Transverse colon (tissue), 4 donors: ENCODE results near the gene IL1RAPL1. TPM values are rescaled to one million over a fixed set of nuclear protein-coding genes. Genes with fewer than 3 reads are reported as not detected.

Experiments
- DNase-seq: peaks from one replicate; pipeline ENCODE4 v3.0.0-alpha.2; 2019
- H3K27ac ChIP-seq, 4 donors: fragments of 200-600 bp; sonication (generic); 2 replicates each; pipeline ENCODE4 v1.5.1; 2016 to 2018; ENCODE audit warnings: inconsistent platforms in 4 of 4
- H3K27me3 ChIP-seq: fragments of 200-600 bp; sonication (generic); 2 replicates; pipeline ENCODE4 v1.5.1; 2017; ENCODE audit warnings: inconsistent platforms
- H3K36me3 ChIP-seq, 4 donors: fragments of 200-600 bp; sonication (generic); 2 replicates each; pipeline ENCODE4 v1.5.1; 2017 to 2019; ENCODE audit warnings: inconsistent platforms in 4 of 4
- H3K4me1 ChIP-seq, 4 donors: fragments of 200-600 bp; sonication (generic); 2 replicates each; pipeline ENCODE4 v1.5.1; 2017 to 2020; ENCODE audit warnings: inconsistent platforms in 4 of 4
- H3K4me3 ChIP-seq, 4 donors: fragments of 200-600 bp; sonication (generic); 1 replicate in 1 of 4; 2 replicates in 3 of 4; pipeline versions ENCODE4 v1.5.1 to v1.6.1; 2017 to 2019; ENCODE audit warnings: inconsistent platforms in 4 of 4
- H3K9me3 ChIP-seq, 2 donors: fragments of 200-600 bp; sonication (generic); 2 replicates each; pipeline ENCODE4 v1.5.1; 2017 to 2019; ENCODE audit warnings: inconsistent platforms in 2 of 2
- CTCF ChIP-seq, 5 experiments: fragments of 200-600 bp in 3 of 5; fragments of 450-650 bp in 2 of 5; sonication (generic) in 3 of 5; IDR thresholded peaks; 1 replicate in 2 of 5; 2 replicates in 3 of 5; pipeline ENCODE4 v1.5.1; 2016 to 2017; ENCODE audit warnings: antibody characterized with exemption in 5 of 5, inconsistent platforms in 3 of 5, mild to moderate bottlenecking in 2 of 5, moderate library complexity in 1 of 5
- EP300 ChIP-seq: sonication (generic); formaldehyde crosslinking; IDR thresholded peaks from one replicate; pipeline ENCODE4 v1.6.1; 2017; ENCODE audit warnings: antibody characterized with exemption, low read depth
- POLR2A ChIP-seq: fragments of 450-650 bp; IDR thresholded peaks from one replicate; pipeline ENCODE4 v1.6.1; 2016; ENCODE audit warnings: antibody characterized with exemption, mild to moderate bottlenecking, moderate library complexity
- POLR2AphosphoS5 ChIP-seq, 3 donors: sonication (generic); formaldehyde crosslinking; IDR thresholded peaks; one replicate each; pipeline ENCODE4 v1.6.1; 2016; ENCODE audit warnings: antibody characterized with exemption in 3 of 3
- WGBS, 2 donors: methylation state at CpG; one replicate each; pipeline ENCODE4 v1.1.5; 2018; ENCODE audit warnings: low coverage in 1 of 2; 5-methylcytosine and 5-hydroxymethylcytosine counted together
- in situ Hi-C, 4 donors: fragments of 200-750 bp; cut with MboI; loops; one replicate each; pipeline versions ENCODE4 v1.15.0 to v1.15.1; 2017; ENCODE audit warnings: low sequenced_read_pairs in 3 of 4, low pct_ligation_motif_present in 1 of 4, low pct_unique_long_range_greater_than_20kb in 1 of 4
- intact Hi-C: fragments of 100-400 bp; cut with DNase I; formaldehyde crosslinking; loops from one replicate; pipeline ENCODE4 v1.15.1; 2023; ENCODE audit warnings: low total_unique reads
- total RNA-seq, 4 donors: library from RNA; depleted of rRNA; stranded (reverse); fragments of >200 nt; gene quantifications; one replicate each; pipeline ENCODE4 v1.1.0, GENCODE V29; 2016

IL1RAPL1 gene
- total RNA-seq, 4 donors from 2014 or later, result 0.14 to 0.32 (median 0.20) TPM; not detected in 1

GRCh38 chrX:29922607-29923006 is 1335.4 kb downstream of the IL1RAPL1 start:
- Histone ChIP-seq H3K9me3 (no peaks in the 10 kb centered on the region), H3K4me3 (no peak overlapping the region), H3K27ac (no peak overlapping the region), H3K36me3 (no peaks in the 10 kb centered on the region), H3K4me1 (no peaks in the 10 kb centered on the region), H3K27me3 (no peaks in the 10 kb centered on the region)
- DNase-seq, result no peak
- intact Hi-C loops, result loop anchor here (5.0 kb wide), 1 partner anchor 715 kb away; no protein-coding TSS in a partner anchor
- 33% methylated on average over 1 of the region's 1 CpG; no CpG with 5 or more reads in 1 of the 2 donors for WGBS, 2 donors
- in situ Hi-C loops, result no loop called here
- TF ChIP-seq POLR2A (no peak), CTCF (IDR thresholded peaks at IDR 0.05) (no peak), POLR2AphosphoS5 (IDR thresholded peaks at IDR 0.05) (no peak), EP300 (no peak)

- WGBS, 2 donors, result 58% methylated on average over 1 of the region's 1 CpG; no CpG with 5 or more reads in 1 of the 2 donors
- intact Hi-C loops (no loop called here), in situ Hi-C loops (no loop called here)
- Histone ChIP-seq H3K4me3 (no peak overlapping the region), H3K27ac (no peak overlapping the region), H3K27me3 (no peaks in the 10 kb centered on the region), H3K36me3 (no peaks in the 10 kb centered on the region), H3K4me1 (no peaks in the 10 kb centered on the region), H3K9me3 (no peaks in the 10 kb centered on the region)
- DNase-seq, result no peak
- TF ChIP-seq POLR2A, result no peak
- no peak for TF ChIP-seq POLR2AphosphoS5 (IDR thresholded peaks at IDR 0.05)
- no peak for TF ChIP-seq CTCF (IDR thresholded peaks at IDR 0.05)
- TF ChIP-seq EP300, result no peak
These were observed 1338.8 kb downstream of the IL1RAPL1 start for GRCh38 chrX:29926056-29926455.

GRCh38 chrX:29926659-29927058 is 1339.4 kb downstream of the IL1RAPL1 start:
- Histone ChIP-seq H3K9me3 (no peaks in the 10 kb centered on the region), H3K4me1 (no peaks in the 10 kb centered on the region), H3K36me3 (no peaks in the 10 kb centered on the region), H3K4me3 (no peak overlapping the region), H3K27ac (no peak overlapping the region), H3K27me3 (no peaks in the 10 kb centered on the region)
- in situ Hi-C loops (no loop called here), intact Hi-C loops (no loop called here)
- 66% methylated on average over 2 of the region's 2 CpGs; no CpG with 5 or more reads in 1 of the 2 donors for WGBS, 2 donors
- no peak for TF ChIP-seq POLR2AphosphoS5 (IDR thresholded peaks at IDR 0.05)
- TF ChIP-seq CTCF (IDR thresholded peaks at IDR 0.05), result no peak
- TF ChIP-seq POLR2A, result no peak
- TF ChIP-seq EP300, result no peak
- no peak for DNase-seq

- WGBS, 2 donors, result 33% methylated on average over 1 of the region's 1 CpG; no CpG with 5 or more reads in 1 of the 2 donors
- Histone ChIP-seq H3K27ac (no peak overlapping the region), H3K4me1 (no peaks in the 10 kb centered on the region), H3K4me3 (no peak overlapping the region), H3K36me3 (no peaks in the 10 kb centered on the region), H3K27me3 (no peaks in the 10 kb centered on the region), H3K9me3 (no peaks in the 10 kb centered on the region)
- in situ Hi-C loops, result no loop called here
- no peak for TF ChIP-seq POLR2AphosphoS5 (IDR thresholded peaks at IDR 0.05)
- no peak for TF ChIP-seq POLR2A
- no peak for TF ChIP-seq CTCF (IDR thresholded peaks at IDR 0.05)
- TF ChIP-seq EP300, result no peak
- intact Hi-C loops, result no loop called here
- no peak for DNase-seq
These were observed 1348.2 kb downstream of the IL1RAPL1 start for GRCh38 chrX:29935455-29935854.
